ENCODE results near the gene SCAPER.

Gene SCAPER

DNA sequence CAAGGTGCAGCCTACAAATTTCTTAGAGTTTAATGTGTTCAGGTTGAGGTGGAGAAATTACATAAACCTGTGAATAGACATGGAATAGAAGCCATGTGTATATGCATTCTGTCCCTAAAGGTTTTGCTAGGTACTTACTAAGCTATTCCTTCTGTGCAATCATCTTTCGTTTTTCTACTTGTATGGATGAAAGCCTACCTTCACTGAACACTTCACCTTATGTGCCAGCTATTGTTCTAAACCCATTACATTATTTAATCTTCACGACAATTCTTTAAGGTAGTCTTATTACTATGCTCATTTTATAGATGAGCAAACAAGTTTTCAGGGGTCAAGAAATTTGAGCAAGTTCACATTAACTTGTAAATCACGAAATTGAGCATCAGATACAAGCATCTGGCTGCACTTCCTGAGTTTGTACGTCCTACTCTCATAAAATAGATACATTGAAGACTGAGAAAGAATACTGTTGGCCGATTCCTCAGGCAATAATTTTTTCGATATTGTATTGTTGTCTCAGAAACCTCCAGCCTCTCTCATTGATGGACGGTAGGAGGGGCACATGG, 25.8 kb upstream of the SCAPER start:
- Histone ChIP-seq H3K4me1 (ENCODE audit: insufficient read depth, poor library complexity, severe bottlenecking) (peaks cover 11% of the 10 kb centered on the region), H3K36me3 (ENCODE audit: low read depth) (peaks cover 36% of the 10 kb centered on the region), H3K27me3 (ENCODE audit: insufficient read depth, poor library complexity, severe bottlenecking) (no peaks in the 10 kb centered on the region), H3K9me3 (ENCODE audit: severe bottlenecking) (no peaks in the 10 kb centered on the region), H3K4me3 (ENCODE audit: severe bottlenecking) (peak overlapping the region; percentile 78), H3K27ac (ENCODE audit: poor library complexity, severe bottlenecking) (no peak overlapping the region)
- TF ChIP-seq, protein P1, sequence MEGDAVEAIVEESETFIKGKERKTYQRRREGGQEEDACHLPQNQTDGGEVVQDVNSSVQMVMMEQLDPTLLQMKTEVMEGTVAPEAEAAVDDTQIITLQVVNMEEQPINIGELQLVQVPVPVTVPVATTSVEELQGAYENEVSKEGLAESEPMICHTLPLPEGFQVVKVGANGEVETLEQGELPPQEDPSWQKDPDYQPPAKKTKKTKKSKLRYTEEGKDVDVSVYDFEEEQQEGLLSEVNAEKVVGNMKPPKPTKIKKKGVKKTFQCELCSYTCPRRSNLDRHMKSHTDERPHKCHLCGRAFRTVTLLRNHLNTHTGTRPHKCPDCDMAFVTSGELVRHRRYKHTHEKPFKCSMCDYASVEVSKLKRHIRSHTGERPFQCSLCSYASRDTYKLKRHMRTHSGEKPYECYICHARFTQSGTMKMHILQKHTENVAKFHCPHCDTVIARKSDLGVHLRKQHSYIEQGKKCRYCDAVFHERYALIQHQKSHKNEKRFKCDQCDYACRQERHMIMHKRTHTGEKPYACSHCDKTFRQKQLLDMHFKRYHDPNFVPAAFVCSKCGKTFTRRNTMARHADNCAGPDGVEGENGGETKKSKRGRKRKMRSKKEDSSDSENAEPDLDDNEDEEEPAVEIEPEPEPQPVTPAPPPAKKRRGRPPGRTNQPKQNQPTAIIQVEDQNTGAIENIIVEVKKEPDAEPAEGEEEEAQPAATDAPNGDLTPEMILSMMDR (IDR thresholded peaks at IDR 0.05; ENCODE audit: poor library complexity, severe bottlenecking): no peak
- DNase-seq (ENCODE audit: low spot score) (no peak), ATAC-seq (ENCODE audit: low read depth) (no peak)

DNA sequence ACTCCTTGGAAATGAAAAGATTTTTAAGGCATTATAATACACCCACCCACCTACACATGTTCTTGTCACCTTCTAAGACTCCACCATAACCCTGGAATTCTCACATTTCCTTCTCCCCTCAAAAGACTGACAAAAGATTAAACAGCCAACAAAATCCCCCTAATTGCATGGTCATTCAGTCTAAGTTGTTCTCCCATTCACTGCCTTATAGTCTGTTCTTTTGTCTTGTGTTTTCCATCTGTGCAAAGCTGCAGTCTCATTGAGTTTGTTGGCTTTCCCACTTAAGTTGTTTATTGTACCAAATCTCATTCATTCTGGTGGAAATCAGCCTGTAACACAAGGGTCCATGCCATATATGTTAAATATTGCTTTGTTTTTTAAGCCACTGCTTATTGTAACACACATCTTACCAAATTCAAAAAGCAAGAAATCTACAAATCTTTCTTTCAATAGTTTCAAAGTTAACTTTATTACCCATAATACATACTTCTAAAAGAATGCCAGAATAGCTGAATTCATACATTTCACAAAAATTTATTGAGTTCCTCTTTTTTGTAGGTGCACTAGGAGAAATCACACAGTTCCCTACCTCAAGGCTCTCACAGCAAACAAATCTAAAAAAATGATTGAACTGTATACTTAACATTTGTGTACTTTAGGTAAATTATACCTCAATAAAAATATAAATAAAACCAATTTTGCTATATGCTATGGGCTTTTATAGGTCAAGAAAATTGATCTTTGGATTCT, 24.0 kb upstream of the SCAPER start:
- Histone ChIP-seq H3K27me3 (ENCODE audit: insufficient read depth, poor library complexity, severe bottlenecking) (no peaks in the 10 kb centered on the region), H3K27ac (ENCODE audit: poor library complexity, severe bottlenecking) (no peak overlapping the region), H3K4me3 (ENCODE audit: severe bottlenecking) (no peak overlapping the region), H3K9me3 (ENCODE audit: severe bottlenecking) (no peaks in the 10 kb centered on the region), H3K36me3 (ENCODE audit: low read depth) (peaks cover 19% of the 10 kb centered on the region), H3K4me1 (ENCODE audit: insufficient read depth, poor library complexity, severe bottlenecking) (peaks cover 11% of the 10 kb centered on the region)
- ATAC-seq (ENCODE audit: low read depth) (no peak), DNase-seq (ENCODE audit: low spot score) (no peak)
- TF ChIP-seq, protein P1 (IDR thresholded peaks at IDR 0.05; ENCODE audit: poor library complexity, severe bottlenecking): no peak

GRCh38 chr15:76928201-76928600, 23.1 kb upstream of the SCAPER start:
- H3K4me1 ChIP-seq (ENCODE audit: insufficient read depth, poor library complexity, severe bottlenecking): peaks cover 11% of the 10 kb centered on the region
- H3K27ac ChIP-seq (ENCODE audit: poor library complexity, severe bottlenecking): no peak overlapping the region
- no peak for ATAC-seq (ENCODE audit: low read depth)
- no peaks in the 10 kb centered on the region for H3K9me3 ChIP-seq (ENCODE audit: severe bottlenecking)
- peaks cover 9% of the 10 kb centered on the region for H3K36me3 ChIP-seq (ENCODE audit: low read depth)
- H3K4me3 ChIP-seq (ENCODE audit: severe bottlenecking): no peak overlapping the region
- no peaks in the 10 kb centered on the region for H3K27me3 ChIP-seq (ENCODE audit: insufficient read depth, poor library complexity, severe bottlenecking)
- TF ChIP-seq, protein P1 (IDR thresholded peaks at IDR 0.05; ENCODE audit: poor library complexity, severe bottlenecking): no peak
- DNase-seq (ENCODE audit: low spot score): no peak

DNA sequence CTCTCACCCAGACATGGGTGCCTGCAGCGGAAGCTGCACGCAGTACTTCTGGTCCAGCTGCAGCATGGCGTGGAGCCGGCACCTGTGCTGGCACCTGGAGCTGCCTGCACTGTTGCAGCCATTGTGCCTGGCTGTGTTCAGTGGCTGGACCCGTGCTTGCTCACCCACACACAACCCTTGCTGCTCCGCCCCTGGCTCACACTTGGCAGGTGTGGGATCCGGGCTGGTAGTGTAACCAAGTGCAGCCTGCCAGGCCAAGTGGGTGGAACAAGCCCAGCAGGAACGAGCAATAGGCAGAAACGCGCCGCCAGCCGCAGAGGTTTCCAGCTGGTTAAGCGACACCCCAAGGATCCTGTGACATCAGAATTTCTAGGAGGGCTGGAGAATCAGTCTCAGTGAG, 11.2 kb upstream of the SCAPER start:
- DNase-seq (ENCODE audit: low spot score): no peak
- TF ChIP-seq, protein P1 (IDR thresholded peaks at IDR 0.05; ENCODE audit: poor library complexity, severe bottlenecking): no peak
- no peaks in the 10 kb centered on the region for H3K9me3 ChIP-seq (ENCODE audit: severe bottlenecking)

GRCh38 chr15:76913737-76914136, 8.6 kb upstream of the SCAPER start:
- TF ChIP-seq, protein P1 (IDR thresholded peaks at IDR 0.05; ENCODE audit: poor library complexity, severe bottlenecking): no peak

More for the DNA sequence above, 11.2 kb upstream of the SCAPER start:
- Histone ChIP-seq H3K4me3 (ENCODE audit: severe bottlenecking) (no peak overlapping the region), H3K36me3 (ENCODE audit: low read depth) (no peaks in the 10 kb centered on the region), H3K4me1 (ENCODE audit: insufficient read depth, poor library complexity, severe bottlenecking) (no peaks in the 10 kb centered on the region), H3K27ac (ENCODE audit: poor library complexity, severe bottlenecking) (no peak overlapping the region), H3K27me3 (ENCODE audit: insufficient read depth, poor library complexity, severe bottlenecking) (no peaks in the 10 kb centered on the region)
- no peak for ATAC-seq (ENCODE audit: low read depth)

More at GRCh38 chr15:76913737-76914136, 8.6 kb upstream of the SCAPER start:
- H3K4me1 ChIP-seq (ENCODE audit: insufficient read depth, poor library complexity, severe bottlenecking): no peaks in the 10 kb centered on the region
- DNase-seq (ENCODE audit: low spot score): no peak
- H3K4me3 ChIP-seq (ENCODE audit: severe bottlenecking): no peak overlapping the region
- no peaks in the 10 kb centered on the region for H3K9me3 ChIP-seq (ENCODE audit: severe bottlenecking)
- no peaks in the 10 kb centered on the region for H3K27me3 ChIP-seq (ENCODE audit: insufficient read depth, poor library complexity, severe bottlenecking)
- ATAC-seq (ENCODE audit: low read depth): peak; percentile 21; the same call in 2 of the 3 replicates
- H3K36me3 ChIP-seq (ENCODE audit: low read depth): no peaks in the 10 kb centered on the region
- H3K27ac ChIP-seq (ENCODE audit: poor library complexity, severe bottlenecking): no peak overlapping the region
